NCI-H2107 treated with DMSO at 0.1 percent for 48 hours (cell line): ENCODE measurements around the gene PDGFRB.

Experiments
- DNase-seq: peaks from one replicate; lab custom pipeline; 2025; ENCODE audit not compliant: unreplicated experiment; lab: John Stamatoyannopoulos, UW

The PDGFRB gene

GRCh38 chr5:150118561-150119229, 37.0 kb downstream of the PDGFRB start:
- DNase-seq: no peak

GRCh38 chr5:150117945-150118560, 37.6 kb downstream of the PDGFRB start:
- no peak for DNase-seq

GRCh38 chr5:150116667-150117400, 38.8 kb downstream of the PDGFRB start:
- no peak for DNase-seq

- DNase-seq: no peak
These were observed 40.8 kb downstream of the PDGFRB start for GRCh38 chr5:150114773-150115408.

GRCh38 chr5:150114102-150114641, 41.5 kb downstream of the PDGFRB start:
- no peak for DNase-seq

- no peak for DNase-seq
These were observed 42.4 kb downstream of the PDGFRB start for GRCh38 chr5:150113047-150113744.

- DNase-seq: no peak
These were observed 43.2 kb downstream of the PDGFRB start for GRCh38 chr5:150112201-150113046.

- DNase-seq: no peak
These were observed 44.5 kb downstream of the PDGFRB start for GRCh38 chr5:150111122-150111521.

- no peak for DNase-seq
These were observed 45.7 kb downstream of the PDGFRB start for GRCh38 chr5:150109921-150110320.

GRCh38 chr5:150108711-150109514, 46.7 kb downstream of the PDGFRB start:
- no peak for DNase-seq

GRCh38 chr5:150107909-150108447, 47.7 kb downstream of the PDGFRB start:
- DNase-seq: no peak

- DNase-seq: peak; percentile 8
These were observed 48.8 kb downstream of the PDGFRB start for GRCh38 chr5:150106674-150107426.

GRCh38 chr5:150105928-150106615, 49.6 kb downstream of the PDGFRB start:
- no peak for DNase-seq

GRCh38 chr5:150104550-150104870, 51.1 kb downstream of the PDGFRB start:
- DNase-seq: no peak

- no peak for DNase-seq
These were observed 51.7 kb downstream of the PDGFRB start for GRCh38 chr5:150103678-150104549.

- DNase-seq: no peak
These were observed 54.6 kb downstream of the PDGFRB start for GRCh38 chr5:150101023-150101422.

- DNase-seq: no peak
These were observed 58.5 kb downstream of the PDGFRB start for GRCh38 chr5:150097152-150097551.
